Ramos (cell line): ENCODE data around the gene SGMS2.

Source experiments
- in situ Hi-C: fragments of 300-500 bp; cut with MboI; formaldehyde crosslinking; loops from one replicate; pipeline ENCODE4 v1.14.3; 2022; ENCODE audit warnings: low sequenced_read_pairs; ENCODE audit not compliant: unreplicated experiment

The SGMS2 gene

GRCh38 chr4:107826421-107826980 is 1.8 kb downstream of the SGMS2 start:
- in situ Hi-C loops, result no loop called here

GRCh38 chr4:107828315-107829090 is 3.8 kb downstream of the SGMS2 start:
- in situ Hi-C loops, result no loop called here

GRCh38 chr4:107831140-107831539 is 6.4 kb downstream of the SGMS2 start:
- in situ Hi-C loops, result no loop called here

GRCh38 chr4:107832275-107832807 is 7.6 kb downstream of the SGMS2 start:
- in situ Hi-C loops, result no loop called here

- in situ Hi-C loops, result no loop called here
Observed at GRCh38 chr4:107834241-107834794, 9.6 kb downstream of the SGMS2 start.

- in situ Hi-C loops, result no loop called here
Observed at GRCh38 chr4:107835406-107835805, 10.7 kb downstream of the SGMS2 start.

GRCh38 chr4:107837317-107837716 is 12.6 kb downstream of the SGMS2 start:
- in situ Hi-C loops, result no loop called here

- in situ Hi-C loops, result no loop called here
Observed at GRCh38 chr4:107837776-107838618, 13.3 kb downstream of the SGMS2 start.

- in situ Hi-C loops, result no loop called here
Observed at GRCh38 chr4:107838861-107839565, 14.3 kb downstream of the SGMS2 start.

GRCh38 chr4:107843391-107843790 is 18.7 kb downstream of the SGMS2 start:
- in situ Hi-C loops, result no loop called here

- in situ Hi-C loops, result no loop called here
Observed at GRCh38 chr4:107845681-107846080, 20.9 kb downstream of the SGMS2 start.

GRCh38 chr4:107850438-107850837 is 25.7 kb downstream of the SGMS2 start:
- in situ Hi-C loops, result no loop called here

GRCh38 chr4:107853444-107854355 is 29.0 kb downstream of the SGMS2 start:
- in situ Hi-C loops, result no loop called here

- in situ Hi-C loops, result no loop called here
Observed at GRCh38 chr4:107854356-107855022, 29.8 kb downstream of the SGMS2 start.

GRCh38 chr4:107855723-107856122 is 31.0 kb downstream of the SGMS2 start:
- in situ Hi-C loops, result no loop called here

- in situ Hi-C loops, result no loop called here
Observed at GRCh38 chr4:107856901-107857300, 32.2 kb downstream of the SGMS2 start.

GRCh38 chr4:107857741-107858140 is 33.0 kb downstream of the SGMS2 start:
- in situ Hi-C loops, result no loop called here

GRCh38 chr4:107858158-107858742 is 33.5 kb downstream of the SGMS2 start:
- in situ Hi-C loops, result no loop called here
